ENCODE results near the gene SPHK1. TPM values are rescaled to one million over a fixed set of nuclear protein-coding genes. Genes with fewer than 3 reads are reported as not detected.

Gene SPHK1
- total and polyA plus RNA-seq, 2 donors (not counting 3 experiments of a cell fraction or from before 2014, with no cell fraction given), result 85.6 to 97.4 TPM

- Histone ChIP-seq H3K9me1 (replicated peaks; ENCODE audit: control insufficient read depth, extremely low read depth, insufficient read depth, low read length) (no peaks in the 10 kb centered on the region), H3K79me2 (ENCODE audit: control insufficient read depth, insufficient read depth, low read length) (peaks cover 26% of the 10 kb centered on the region), H2AFZ (ENCODE audit: low read depth, low read length) (peak overlapping the region; percentile 93), H3K4me2 (ENCODE audit: insufficient read depth, low read length) (peak overlapping the region; percentile 81), H3K27ac (ENCODE audit: insufficient read depth, low read depth, low read length) (peak overlapping the region; percentile 98), H3K27me3 (ENCODE audit: control insufficient read depth in 2 of 2, insufficient read depth in 2 of 2, low read length in 2 of 2) (no peaks in the 10 kb centered on the region), H4K20me1 (replicated peaks; ENCODE audit: control insufficient read depth, extremely low read depth, insufficient read depth, low read length) (no peaks in the 10 kb centered on the region), H3K9me3 (replicated peaks; ENCODE audit: control insufficient read depth, insufficient read depth, low read length) (no peaks in the 10 kb centered on the region), H3K9ac (replicated peaks; ENCODE audit: extremely low read depth, insufficient read depth, low read length) (peak overlapping the region; percentile 97), H3K36me3 (ENCODE audit: control insufficient read depth in 2 of 2, extremely low read depth in 1 of 2, insufficient read depth in 2 of 2, low read length in 2 of 2) (no peaks in the 10 kb centered on the region), H3K4me1 (ENCODE audit: control insufficient read depth, extremely low read depth, insufficient read depth, low read length) (peaks cover 10% of the 10 kb centered on the region), H3K4me3 (replicated peaks in 1 of 3; ENCODE audit: insufficient read depth in 1 of 3, low read depth in 1 of 3, low read length in 3 of 3) (peak overlapping the region; percentile 50 to 94 (median 56))
- ChIA-PET POLR2A (interaction anchor here (0.6 to 1.7 kb wide), 6 partner anchors 7 to 40 kb away, joined by 3 to 10 read pairs (median 4); partner anchors contain the start of gene SPHK1), CTCF (interaction anchor here (0.6 to 4.5 kb wide), 12 partner anchors 9 to 251 kb away, joined by 3 to 57 read pairs (median 9); partner anchors contain the start of genes EXOC7 and SPHK1)
- dilution Hi-C loops (cut with MboI; ENCODE audit: extremely low pct_ligation_motif_present, low sequenced_read_pairs), result no loop called here
- intact Hi-C loops (cut with micrococcal nuclease), result loop anchor here (1.0 to 2.0 kb wide), 3 partner anchors 16 to 44 kb away; no protein-coding TSS in a partner anchor
- FAIRE-seq (no peak), DNase-seq (ENCODE audit: low read depth, low spot score) (no peak)
- BruUV-seq (replicated peaks), result TSS peak; percentile 87
- TF ChIP-seq, protein P1, sequence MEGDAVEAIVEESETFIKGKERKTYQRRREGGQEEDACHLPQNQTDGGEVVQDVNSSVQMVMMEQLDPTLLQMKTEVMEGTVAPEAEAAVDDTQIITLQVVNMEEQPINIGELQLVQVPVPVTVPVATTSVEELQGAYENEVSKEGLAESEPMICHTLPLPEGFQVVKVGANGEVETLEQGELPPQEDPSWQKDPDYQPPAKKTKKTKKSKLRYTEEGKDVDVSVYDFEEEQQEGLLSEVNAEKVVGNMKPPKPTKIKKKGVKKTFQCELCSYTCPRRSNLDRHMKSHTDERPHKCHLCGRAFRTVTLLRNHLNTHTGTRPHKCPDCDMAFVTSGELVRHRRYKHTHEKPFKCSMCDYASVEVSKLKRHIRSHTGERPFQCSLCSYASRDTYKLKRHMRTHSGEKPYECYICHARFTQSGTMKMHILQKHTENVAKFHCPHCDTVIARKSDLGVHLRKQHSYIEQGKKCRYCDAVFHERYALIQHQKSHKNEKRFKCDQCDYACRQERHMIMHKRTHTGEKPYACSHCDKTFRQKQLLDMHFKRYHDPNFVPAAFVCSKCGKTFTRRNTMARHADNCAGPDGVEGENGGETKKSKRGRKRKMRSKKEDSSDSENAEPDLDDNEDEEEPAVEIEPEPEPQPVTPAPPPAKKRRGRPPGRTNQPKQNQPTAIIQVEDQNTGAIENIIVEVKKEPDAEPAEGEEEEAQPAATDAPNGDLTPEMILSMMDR (IDR thresholded peaks at IDR 0.05; ENCODE audit: extremely low read depth in 1 of 2, insufficient read depth in 1 of 2, low read depth in 1 of 2, low read length in 2 of 2), result no peak
- no peak for TF ChIP-seq POLR2A (IDR thresholded peaks at IDR 0.05; ENCODE audit: low read depth, low read length)
- TF ChIP-seq MYC (IDR thresholded peaks at IDR 0.05; ENCODE audit: low read depth, low read length), result no peak
- no peak for TF ChIP-seq FOS (IDR thresholded peaks at IDR 0.05; ENCODE audit: borderline replicate concordance, insufficient read depth, low read length)
Measured at GRCh38 chr17:76354317-76354729, 30.1 kb upstream of the SPHK1 start.

DNA sequence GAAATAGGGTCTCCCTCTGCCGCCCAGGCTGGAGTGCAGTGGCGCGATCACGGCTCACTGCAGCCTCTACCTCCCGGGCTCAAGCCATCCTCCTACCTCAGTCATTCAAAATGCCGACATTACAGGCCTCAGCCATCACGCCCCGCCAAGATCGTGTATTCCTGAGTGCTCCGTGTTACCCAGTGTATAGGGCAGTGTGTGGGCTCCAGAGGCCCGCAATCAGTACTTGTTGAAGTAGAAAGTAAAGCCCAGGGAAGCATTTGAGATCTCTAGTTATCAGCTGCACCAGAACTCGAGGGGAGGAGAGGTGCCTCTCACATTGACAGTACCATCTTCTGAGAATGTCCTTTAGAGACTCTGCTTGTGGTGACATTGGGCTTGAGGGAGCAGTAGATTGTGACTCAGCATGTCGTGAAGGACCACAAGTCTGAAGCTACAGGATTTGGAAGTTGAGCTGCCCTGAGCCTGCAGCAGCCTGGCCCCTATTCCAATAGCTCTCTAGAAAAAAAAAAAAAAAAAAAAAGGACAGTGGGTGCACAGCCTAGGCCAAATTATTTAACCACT is 29.6 kb upstream of the SPHK1 start:
- FAIRE-seq, result no peak
- Histone ChIP-seq H3K9me1 (replicated peaks; ENCODE audit: control insufficient read depth, extremely low read depth, insufficient read depth, low read length) (no peaks in the 10 kb centered on the region), H4K20me1 (replicated peaks; ENCODE audit: control insufficient read depth, extremely low read depth, insufficient read depth, low read length) (no peaks in the 10 kb centered on the region), H3K4me3 (replicated peaks in 1 of 3; ENCODE audit: insufficient read depth in 1 of 3, low read depth in 1 of 3, low read length in 3 of 3) (no peak overlapping the region), H2AFZ (ENCODE audit: low read depth, low read length) (peak overlapping the region; percentile 5), H3K27ac (ENCODE audit: insufficient read depth, low read depth, low read length) (no peak overlapping the region), H3K36me3 (ENCODE audit: control insufficient read depth in 2 of 2, extremely low read depth in 1 of 2, insufficient read depth in 2 of 2, low read length in 2 of 2) (no peaks in the 10 kb centered on the region), H3K79me2 (ENCODE audit: control insufficient read depth, insufficient read depth, low read length) (peaks cover 26% of the 10 kb centered on the region), H3K9ac (replicated peaks; ENCODE audit: extremely low read depth, insufficient read depth, low read length) (no peak overlapping the region), H3K4me1 (ENCODE audit: control insufficient read depth, extremely low read depth, insufficient read depth, low read length) (peaks cover 10% of the 10 kb centered on the region), H3K9me3 (replicated peaks; ENCODE audit: control insufficient read depth, insufficient read depth, low read length) (no peaks in the 10 kb centered on the region), H3K4me2 (ENCODE audit: insufficient read depth, low read length) (no peak overlapping the region), H3K27me3 (ENCODE audit: control insufficient read depth in 2 of 2, insufficient read depth in 2 of 2, low read length in 2 of 2) (no peaks in the 10 kb centered on the region)
- dilution Hi-C loops (cut with MboI; ENCODE audit: extremely low pct_ligation_motif_present, low sequenced_read_pairs), result no loop called here
- TF ChIP-seq FOS (IDR thresholded peaks at IDR 0.05; ENCODE audit: borderline replicate concordance, insufficient read depth, low read length), result no peak
- TF ChIP-seq, protein P2, sequence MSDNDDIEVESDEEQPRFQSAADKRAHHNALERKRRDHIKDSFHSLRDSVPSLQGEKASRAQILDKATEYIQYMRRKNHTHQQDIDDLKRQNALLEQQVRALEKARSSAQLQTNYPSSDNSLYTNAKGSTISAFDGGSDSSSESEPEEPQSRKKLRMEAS (IDR thresholded peaks at IDR 0.05; ENCODE audit: insufficient read depth, insufficient read length), result no peak
- no peak for TF ChIP-seq POLR2A (IDR thresholded peaks at IDR 0.05; ENCODE audit: low read depth, low read length)
- TF ChIP-seq MYC (IDR thresholded peaks at IDR 0.05; ENCODE audit: low read depth, low read length), result no peak
- TF ChIP-seq, protein P1 (IDR thresholded peaks at IDR 0.05; ENCODE audit: extremely low read depth in 1 of 2, insufficient read depth in 1 of 2, low read depth in 1 of 2, low read length in 2 of 2), result no peak
- TF ChIP-seq GATA2 (IDR thresholded peaks at IDR 0.05; ENCODE audit: insufficient read depth, insufficient read length, low read depth, low read length), result no peak
- TF ChIP-seq POLR2AphosphoS5 (IDR thresholded peaks at IDR 0.05; ENCODE audit: insufficient read depth, low read depth, low read length), result no peak
- no peak for TF ChIP-seq JUN (IDR thresholded peaks at IDR 0.05; ENCODE audit: borderline replicate concordance, insufficient read depth, insufficient read length, low read depth)
- TF ChIP-seq EZH2 (IDR thresholded peaks at IDR 0.05; ENCODE audit: borderline replicate concordance, low read depth, low read length, severe bottlenecking), result no peak
- CTCF ChIA-PET, result interaction anchor here (0.6 to 4.5 kb wide), 7 partner anchors 10 to 295 kb away, joined by 3 to 57 read pairs (median 9); partner anchors contain the start of gene SPHK1
- intact Hi-C loops (cut with micrococcal nuclease), result loop anchor here (1.0 to 2.0 kb wide), 3 partner anchors 15 to 44 kb away; no protein-coding TSS in a partner anchor
- POLR2A ChIA-PET, result interaction anchor here (0.8 kb wide), 1 partner anchor 16 kb away, joined by 3 read pairs; no protein-coding TSS in a partner anchor
- BruUV-seq (replicated peaks), result no TSS peak
- no peak for DNase-seq (ENCODE audit: low read depth, low spot score)

All from endothelial cell of umbilical vein (primary cell).